SK-N-SH (cell line): ENCODE data around the gene MAMSTR. TPM values are rescaled to one million over a fixed set of nuclear protein-coding genes. Genes with fewer than 3 reads are reported as not detected.

Experiments
- CTCF ChIA-PET: fragments of 300-600, 350-600 bp; formaldehyde crosslinking; extraction: SDS; loops from one replicate; lab custom pipeline; 2021; lab: Yijun Ruan, JAX
- POLR2A ChIA-PET: fragments of 350-600 bp; sonication (Branson Sonifier 250); formaldehyde crosslinking; extraction: SDS; loops from one replicate; lab custom pipeline; 2020; ENCODE audit warnings: antibody characterized with exemption, inconsistent platforms; lab: Yijun Ruan, JAX
- DNase-seq: peaks from one replicate; pipeline ENCODE4 v3.0.0; 2012
- H2AFZ ChIP-seq: fragments of 200-600 bp; sonication (generic); 2 replicates; pipeline ENCODE4 v1.8.1; 2016; ENCODE audit warnings: antibody characterized with exemption, mild to moderate bottlenecking, low read depth
- H3F3A ChIP-seq: fragments of 200-600 bp; sonication (generic); replicated peaks from 2 replicates; pipeline ENCODE3; 2016; ENCODE audit warnings: antibody characterized with exemption, mild to moderate bottlenecking; ENCODE audit not compliant: insufficient read depth
- H3K27ac ChIP-seq, 2 experiments: fragments of 200-500 bp in 1 of 2; fragments of 200-600 bp in 1 of 2; sonication (Bioruptor generic) in 1 of 2; sonication (generic), shearing (Covaris generic) in 1 of 2; 2 replicates each; pipeline versions ENCODE4 v1.5.1 to v1.6.1; 2014 to 2016; ENCODE audit warnings: low read depth in 2 of 2, inconsistent platforms in 1 of 2, low read length in 1 of 2, mild to moderate bottlenecking in 1 of 2, mixed read lengths in 1 of 2
- H3K27me3 ChIP-seq: fragments of 200-600 bp; sonication (generic), shearing (Covaris generic); 2 replicates; pipeline ENCODE4 v1.6.1; 2016; ENCODE audit warnings: mixed run types; ENCODE audit not compliant: insufficient read depth
- H3K36me3 ChIP-seq, 2 experiments: fragments of 200-500 bp in 1 of 2; fragments of 200-600 bp in 1 of 2; sonication (Bioruptor generic) in 1 of 2; sonication (generic) in 1 of 2; replicated peaks in 1 of 2; 2 replicates each; pipeline versions ENCODE3 to v1.5.1; 2014 to 2016; ENCODE audit warnings: low read length in 1 of 2, mild to moderate bottlenecking in 1 of 2; ENCODE audit not compliant: insufficient read depth in 2 of 2, control insufficient read depth in 1 of 2
- H3K4me1 ChIP-seq, 2 experiments: fragments of 200-500 bp in 1 of 2; fragments of 200-600 bp in 1 of 2; sonication (Bioruptor generic) in 1 of 2; sonication (generic), shearing (Covaris generic) in 1 of 2; 2 replicates each; pipeline versions ENCODE4 v1.5.1 to v1.6.1; 2014 to 2016; ENCODE audit warnings: low read depth in 1 of 2, low read length in 1 of 2, mixed run types in 1 of 2; ENCODE audit not compliant: insufficient read depth in 2 of 2, control insufficient read depth in 1 of 2
- H3K4me2 ChIP-seq: fragments of 200-600 bp; sonication (generic), shearing (Covaris generic); 2 replicates; pipeline ENCODE4 v1.6.1; 2017; ENCODE audit warnings: mixed run types
- H3K4me3 ChIP-seq, 2 experiments: fragments of 200-500 bp in 1 of 2; fragments of 200-600 bp in 1 of 2; sonication (Bioruptor generic) in 1 of 2; sonication (generic), shearing (Covaris generic) in 1 of 2; 2 replicates each; pipeline versions ENCODE4 v1.5.1 to v1.8.1; 2014 to 2016; ENCODE audit warnings: low read depth in 2 of 2, inconsistent platforms in 1 of 2, low read length in 1 of 2, mild to moderate bottlenecking in 1 of 2, mixed read lengths in 1 of 2, moderate library complexity in 1 of 2
- H3K79me2 ChIP-seq: fragments of 200-600 bp; sonication (generic); 2 replicates; pipeline ENCODE4 v1.8.1; 2017; ENCODE audit warnings: mild to moderate bottlenecking; ENCODE audit not compliant: insufficient read depth
- H3K9ac ChIP-seq: fragments of 200-600 bp; sonication (generic); 2 replicates; pipeline ENCODE4 v1.6.1; 2017; ENCODE audit warnings: mixed run types
- H3K9me2 ChIP-seq: fragments of 200-600 bp; sonication (generic); 2 replicates; pipeline ENCODE4 v1.6.1; 2017; ENCODE audit warnings: mixed run types
- H3K9me3 ChIP-seq: fragments of 200-600 bp; sonication (generic); 2 replicates; pipeline ENCODE4 v1.6.1; 2017; ENCODE audit warnings: mixed run types, mild to moderate bottlenecking, moderate library complexity
- H4K20me1 ChIP-seq: fragments of 200-600 bp; sonication (generic); 2 replicates; pipeline ENCODE4 v1.6.1; 2017; ENCODE audit warnings: mild to moderate bottlenecking, mixed run types; ENCODE audit not compliant: insufficient read depth
- CHD2 ChIP-seq: fragments of 150-350 bp; IDR thresholded peaks from 2 replicates; pipeline ENCODE4 v1.6.1; 2018; ENCODE audit warnings: low read length; ENCODE audit not compliant: partially characterized antibody
- ELF1 ChIP-seq: IDR thresholded peaks from 2 replicates; pipeline ENCODE4 v1.4.0; 2012
- EZH2phosphoT487 ChIP-seq: fragments of 200-600 bp; sonication (generic); IDR thresholded peaks from 2 replicates; pipeline ENCODE4 v1.6.1; 2017; ENCODE audit warnings: low read depth, mixed run types, mild to moderate bottlenecking, antibody characterized with exemption, moderate library complexity, borderline replicate concordance
- GABPA ChIP-seq: IDR thresholded peaks from 2 replicates; pipeline ENCODE4 v1.4.0; 2012; ENCODE audit warnings: low read depth, mild to moderate bottlenecking
- MXI1 ChIP-seq: IDR thresholded peaks from 2 replicates; pipeline ENCODE4 v1.6.1; 2012; ENCODE audit warnings: mild to moderate bottlenecking, low read depth, low read length, improper control_type of control experiment
- NFIC ChIP-seq: IDR thresholded peaks from 2 replicates; pipeline ENCODE4 v1.4.0; 2012; ENCODE audit warnings: borderline replicate concordance
- RAD21 ChIP-seq: IDR thresholded peaks from 2 replicates; pipeline ENCODE4 v1.6.1; 2012; ENCODE audit warnings: mild to moderate bottlenecking, low read length
- RXRA ChIP-seq: IDR thresholded peaks from 2 replicates; pipeline ENCODE4 v1.4.0; 2012; ENCODE audit warnings: low read depth, mild to moderate bottlenecking, borderline replicate concordance
- SIN3A ChIP-seq: IDR thresholded peaks from 2 replicates; pipeline ENCODE4 v1.6.1; 2012; ENCODE audit warnings: low read depth, mild to moderate bottlenecking, low read length, moderate library complexity, borderline replicate concordance
- WGBS: methylation state at CpG from one replicate; pipeline ENCODE4 v1.1.6; 2017; ENCODE audit warnings: low lambda C conversion rate; 5-methylcytosine and 5-hydroxymethylcytosine counted together
- polyA plus RNA-seq, 3 experiments: library from polyadenylated mRNA; depleted of rRNA; stranded (reverse); fragments of >200 nt; gene quantifications; 2 replicates each; pipeline ENCODE4 v1.2.3, GENCODE V29; 2012

Gene MAMSTR
- polyA plus RNA-seq, 1 of the 3 experiments (the other 2 are of a cell fraction): 1.1 TPM

DNA sequence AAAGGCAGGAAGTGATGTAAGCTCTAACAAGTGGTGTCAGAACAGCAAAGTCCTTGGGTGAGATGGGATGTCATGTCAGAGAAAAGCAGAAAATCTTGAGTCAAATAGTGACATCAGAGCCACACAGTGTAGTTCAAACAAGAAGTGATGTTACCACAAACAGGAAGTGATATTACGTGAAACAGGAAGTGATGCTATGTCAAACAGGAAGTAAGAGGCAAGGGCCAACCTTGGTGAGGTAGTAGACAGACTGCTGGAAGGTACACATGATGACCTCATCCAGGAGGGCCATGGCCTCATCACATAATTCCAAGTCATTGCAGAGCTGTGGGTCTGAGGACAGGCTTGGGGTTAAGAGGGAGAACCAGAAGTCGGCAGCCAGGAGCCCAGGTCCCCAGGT is 7.0 kb upstream of the MAMSTR start:
- no peaks in the 10 kb centered on the region for H3K27me3 ChIP-seq
- H3K4me2 ChIP-seq: no peak overlapping the region
- WGBS: 100% methylated on average over 1 of the region's 2 CpGs
- H3K9ac ChIP-seq: no peak overlapping the region
- DNase-seq: no peak
- H3K36me3 ChIP-seq: no peaks in the 10 kb centered on the region
- H3K4me1 ChIP-seq: peaks cover 0 to 11% of the 10 kb centered on the region in 2 experiments; a peak in 3 of 4 replicates
- no peak overlapping the region for H3K4me3 ChIP-seq
- no peaks in the 10 kb centered on the region for H3K9me3 ChIP-seq
- no peak overlapping the region for H2AFZ ChIP-seq
- H3F3A ChIP-seq: peaks cover 13% of the 10 kb centered on the region
- no peaks in the 10 kb centered on the region for H3K79me2 ChIP-seq
- TF ChIP-seq SIN3A: no peak
- TF ChIP-seq GABPA: peak; percentile 64
- no peak overlapping the region for H3K27ac ChIP-seq
- H4K20me1 ChIP-seq: no peaks in the 10 kb centered on the region
- POLR2A ChIA-PET: interaction anchor here (0.6 kb wide), 1 partner anchor 51 kb away, joined by 3 read pairs; no protein-coding TSS in a partner anchor
- CTCF ChIA-PET: interaction anchor here (1.6 kb wide), 1 partner anchor 51 kb away, joined by 4 read pairs; no protein-coding TSS in a partner anchor
- no peaks in the 10 kb centered on the region for H3K9me2 ChIP-seq

DNA sequence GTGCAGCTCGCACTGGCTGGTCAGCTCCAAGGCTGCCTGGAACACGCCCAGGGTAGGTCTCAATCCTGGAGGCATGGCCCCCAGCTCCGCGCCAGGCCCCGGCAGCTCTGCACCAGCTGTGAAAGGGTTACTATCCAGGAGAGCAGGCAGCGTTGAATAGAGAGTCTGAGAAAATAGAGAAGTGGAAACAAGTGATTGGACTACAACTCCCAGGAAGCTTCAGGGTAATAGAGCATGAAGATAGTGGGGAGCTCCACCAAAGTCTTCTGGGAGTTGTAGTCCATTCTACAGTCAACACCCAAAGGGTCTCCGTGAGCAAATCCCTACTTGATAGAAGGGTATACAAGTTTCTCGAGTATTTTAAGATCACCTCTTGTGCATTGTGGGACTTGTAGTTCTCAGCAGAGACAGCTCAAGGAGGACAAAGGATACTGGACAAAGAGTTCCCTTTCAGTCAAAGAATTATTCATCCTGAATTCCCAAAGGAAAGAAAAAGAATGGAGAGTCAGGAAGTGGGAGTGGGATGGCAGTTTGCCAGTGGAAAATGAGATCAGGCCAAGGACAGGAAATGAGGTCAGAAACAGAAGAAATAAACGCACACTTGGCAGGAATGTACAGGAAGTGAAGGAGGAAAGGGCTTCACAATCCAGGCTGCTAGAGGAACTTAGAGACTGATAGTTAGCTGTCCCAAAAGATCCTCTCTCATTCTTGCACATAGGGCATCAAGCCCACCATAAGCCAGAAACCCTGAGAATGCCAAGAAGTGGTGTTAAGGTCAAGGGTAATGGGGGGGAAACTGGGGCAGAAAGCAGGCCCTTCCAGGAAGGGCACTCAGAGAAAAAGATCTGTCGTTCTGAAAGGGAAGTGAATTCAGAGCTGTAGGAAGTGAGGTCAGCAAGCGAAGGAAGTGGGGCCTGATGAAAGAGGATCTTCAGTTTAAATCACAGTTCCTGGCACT is 5.5 kb upstream of the MAMSTR start:
- Histone ChIP-seq H2AFZ (peak overlapping the region; percentile 83), H3K9ac (peak overlapping the region; percentile 49; the same call in 1 of the 2 replicates), H3K4me2 (0 out of 2 replicates have a peak overlapping the region, but pooled peaks have one; percentile 27), H3K9me3 (no peaks in the 10 kb centered on the region), H3F3A (peaks cover 13% of the 10 kb centered on the region), H3K36me3 (no peaks in the 10 kb centered on the region), H3K27ac (peak overlapping the region; percentile 54 to 91), H3K9me2 (no peaks in the 10 kb centered on the region), H4K20me1 (no peaks in the 10 kb centered on the region), H3K79me2 (no peaks in the 10 kb centered on the region), H3K4me3 (no peak overlapping the region), H3K27me3 (no peaks in the 10 kb centered on the region), H3K4me1 (peaks cover 7 to 11% of the 10 kb centered on the region in 2 experiments; a peak in 3 of 4 replicates)
- peak; percentile 82 for TF ChIP-seq NFIC
- peak; percentile 77 for TF ChIP-seq GABPA
- no peak for TF ChIP-seq EZH2phosphoT487
- TF ChIP-seq ELF1: peak; percentile 69
- no peak for TF ChIP-seq RXRA
- no peak for TF ChIP-seq RAD21
- TF ChIP-seq MXI1: no peak
- TF ChIP-seq CHD2: peak; percentile 26
- ChIA-PET CTCF (interaction anchor here (0.6 to 2.5 kb wide), 3 partner anchors 14 to 50 kb away, joined by 3 to 12 read pairs (median 4); no protein-coding TSS in a partner anchor), POLR2A (interaction anchor here (0.6 to 1.4 kb wide), 3 partner anchors 14 to 147 kb away, joined by 3 to 5 read pairs (median 4); partner anchors contain the start of gene FAM83E)
- WGBS: 65% methylated on average over 11 of the region's 11 CpGs
- peak; percentile 75 for DNase-seq

DNA sequence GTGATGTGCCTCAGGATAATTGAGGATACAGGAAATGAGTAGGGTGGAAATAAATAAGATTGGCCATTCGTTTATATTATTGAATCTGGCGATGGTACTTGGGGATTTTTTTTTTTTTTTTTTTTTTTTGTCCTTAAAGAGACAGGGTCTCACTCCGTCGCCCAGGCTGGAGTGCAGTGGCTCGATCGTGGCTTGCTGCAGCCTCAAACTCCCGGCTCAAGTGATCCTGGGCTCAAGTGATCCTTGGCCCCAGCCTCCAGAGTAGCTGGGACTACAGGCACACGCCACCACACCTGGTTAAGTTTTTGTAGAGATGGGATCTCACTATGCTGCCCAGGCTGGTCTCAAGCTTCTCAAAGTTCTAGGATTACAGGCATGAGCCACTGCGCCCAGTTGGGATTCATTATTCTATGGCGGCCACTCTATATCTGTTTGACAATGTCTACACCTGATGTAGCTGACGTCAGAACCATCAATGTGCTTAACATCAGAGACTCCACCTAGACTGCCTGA is 2.7 kb upstream of the MAMSTR start:
- no peak overlapping the region for H3K4me3 ChIP-seq
- H4K20me1 ChIP-seq: no peaks in the 10 kb centered on the region
- no peak for TF ChIP-seq SIN3A
- no peak for TF ChIP-seq GABPA
- TF ChIP-seq, all 33 proteins: peak for 0
- Histone ChIP-seq H3K4me1 (peaks cover 7 to 11% of the 10 kb centered on the region in 2 experiments; a peak in 3 of 4 replicates), H3K9me2 (no peaks in the 10 kb centered on the region), H3K27me3 (no peaks in the 10 kb centered on the region), H3K4me2 (no peak overlapping the region), H3K36me3 (no peaks in the 10 kb centered on the region), H3F3A (peaks cover 13% of the 10 kb centered on the region), H3K9me3 (no peaks in the 10 kb centered on the region), H3K9ac (no peak overlapping the region), H3K27ac (no peak overlapping the region), H3K79me2 (no peaks in the 10 kb centered on the region), H2AFZ (no peak overlapping the region)
- DNase-seq: no peak
- CTCF ChIA-PET: interaction anchor here (2.6 kb wide), 1 partner anchor 17 kb away, joined by 13 read pairs; no protein-coding TSS in a partner anchor
- 90% methylated on average over 11 of the region's 11 CpGs for WGBS
- POLR2A ChIA-PET: no interaction called here
